RKO (cell line): ENCODE data around the gene ABCA1.
"Not testable (repeated sequence)": the region's sequence is repeated elsewhere in the genome, so short reads cannot be mapped to it uniquely, and the experiment has no call there.

ENCODE experiments used
- DNase-seq: peaks from one replicate; pipeline ENCODE4 v3.0.0-alpha.2; 2016; ENCODE audit warnings: low spot score

ABCA1 gene, protein sequence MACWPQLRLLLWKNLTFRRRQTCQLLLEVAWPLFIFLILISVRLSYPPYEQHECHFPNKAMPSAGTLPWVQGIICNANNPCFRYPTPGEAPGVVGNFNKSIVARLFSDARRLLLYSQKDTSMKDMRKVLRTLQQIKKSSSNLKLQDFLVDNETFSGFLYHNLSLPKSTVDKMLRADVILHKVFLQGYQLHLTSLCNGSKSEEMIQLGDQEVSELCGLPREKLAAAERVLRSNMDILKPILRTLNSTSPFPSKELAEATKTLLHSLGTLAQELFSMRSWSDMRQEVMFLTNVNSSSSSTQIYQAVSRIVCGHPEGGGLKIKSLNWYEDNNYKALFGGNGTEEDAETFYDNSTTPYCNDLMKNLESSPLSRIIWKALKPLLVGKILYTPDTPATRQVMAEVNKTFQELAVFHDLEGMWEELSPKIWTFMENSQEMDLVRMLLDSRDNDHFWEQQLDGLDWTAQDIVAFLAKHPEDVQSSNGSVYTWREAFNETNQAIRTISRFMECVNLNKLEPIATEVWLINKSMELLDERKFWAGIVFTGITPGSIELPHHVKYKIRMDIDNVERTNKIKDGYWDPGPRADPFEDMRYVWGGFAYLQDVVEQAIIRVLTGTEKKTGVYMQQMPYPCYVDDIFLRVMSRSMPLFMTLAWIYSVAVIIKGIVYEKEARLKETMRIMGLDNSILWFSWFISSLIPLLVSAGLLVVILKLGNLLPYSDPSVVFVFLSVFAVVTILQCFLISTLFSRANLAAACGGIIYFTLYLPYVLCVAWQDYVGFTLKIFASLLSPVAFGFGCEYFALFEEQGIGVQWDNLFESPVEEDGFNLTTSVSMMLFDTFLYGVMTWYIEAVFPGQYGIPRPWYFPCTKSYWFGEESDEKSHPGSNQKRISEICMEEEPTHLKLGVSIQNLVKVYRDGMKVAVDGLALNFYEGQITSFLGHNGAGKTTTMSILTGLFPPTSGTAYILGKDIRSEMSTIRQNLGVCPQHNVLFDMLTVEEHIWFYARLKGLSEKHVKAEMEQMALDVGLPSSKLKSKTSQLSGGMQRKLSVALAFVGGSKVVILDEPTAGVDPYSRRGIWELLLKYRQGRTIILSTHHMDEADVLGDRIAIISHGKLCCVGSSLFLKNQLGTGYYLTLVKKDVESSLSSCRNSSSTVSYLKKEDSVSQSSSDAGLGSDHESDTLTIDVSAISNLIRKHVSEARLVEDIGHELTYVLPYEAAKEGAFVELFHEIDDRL (N-terminal part only)

DNA sequence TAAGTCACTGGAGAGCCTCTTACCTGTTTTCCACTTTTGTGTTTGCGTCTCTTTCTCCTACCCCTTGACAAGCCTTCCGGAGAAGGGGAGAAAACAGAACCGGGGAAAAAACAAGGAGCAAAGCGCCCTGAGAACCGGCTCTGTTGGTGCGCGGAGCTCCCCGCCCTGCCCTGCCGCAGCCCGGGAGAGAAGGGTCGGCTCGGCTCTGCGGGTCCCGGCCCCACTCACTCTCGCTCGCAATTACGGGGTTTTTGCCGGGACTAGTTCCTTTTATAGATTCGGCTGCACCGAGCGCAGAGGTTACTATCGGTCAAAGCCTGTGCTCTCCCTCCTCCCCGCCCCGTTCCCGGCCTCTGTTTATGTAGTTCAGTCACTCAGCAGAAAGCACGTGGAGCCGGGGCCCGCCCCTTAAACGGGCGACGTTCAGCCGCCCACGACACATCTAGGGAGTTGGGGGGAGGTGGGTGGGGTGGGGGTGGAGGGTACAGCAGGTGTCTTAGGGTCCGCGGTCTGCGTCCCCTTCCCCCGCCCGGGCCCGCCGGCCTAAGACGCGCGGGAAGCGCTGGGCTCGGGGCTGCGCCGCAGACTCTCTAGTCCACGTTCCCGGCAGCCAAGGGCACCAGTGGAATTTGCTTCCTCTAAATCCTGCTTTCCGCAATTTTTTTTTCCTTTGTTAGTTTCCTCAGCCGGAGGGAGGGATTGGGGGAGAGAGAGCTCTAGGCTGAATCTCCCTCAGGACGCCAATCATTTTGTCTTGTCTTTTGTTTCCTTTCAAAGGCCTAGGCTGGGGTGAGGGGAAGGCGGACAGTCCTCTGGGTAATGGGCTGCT is at the start of gene ABCA1:
Gene ABCA1 (minus strand): TSS at position 244 of the 829 bp plus-strand sequence. CDS start 24,476 bp downstream, outside the sequence.
- DNase-seq: no peak

DNA sequence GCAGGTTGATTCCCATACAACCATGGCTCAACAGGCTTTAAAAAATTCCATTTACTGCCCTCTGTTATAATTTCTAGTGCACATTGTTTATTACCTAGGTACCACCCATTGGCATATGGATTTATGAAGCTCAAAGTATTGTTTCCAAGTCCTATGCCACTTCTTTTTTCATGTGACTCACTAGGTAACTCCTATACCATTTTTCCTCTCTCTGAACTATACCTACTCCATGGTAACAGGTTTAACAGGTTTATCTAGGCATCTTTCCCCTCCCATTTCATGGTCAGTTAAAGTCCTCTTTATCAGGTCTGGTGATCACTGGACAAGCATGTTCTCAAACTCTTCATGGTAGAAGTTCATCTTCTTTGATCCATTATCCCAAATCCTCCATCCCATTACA is 49.6 kb upstream of the ABCA1 start:
- DNase-seq: no peak

DNA sequence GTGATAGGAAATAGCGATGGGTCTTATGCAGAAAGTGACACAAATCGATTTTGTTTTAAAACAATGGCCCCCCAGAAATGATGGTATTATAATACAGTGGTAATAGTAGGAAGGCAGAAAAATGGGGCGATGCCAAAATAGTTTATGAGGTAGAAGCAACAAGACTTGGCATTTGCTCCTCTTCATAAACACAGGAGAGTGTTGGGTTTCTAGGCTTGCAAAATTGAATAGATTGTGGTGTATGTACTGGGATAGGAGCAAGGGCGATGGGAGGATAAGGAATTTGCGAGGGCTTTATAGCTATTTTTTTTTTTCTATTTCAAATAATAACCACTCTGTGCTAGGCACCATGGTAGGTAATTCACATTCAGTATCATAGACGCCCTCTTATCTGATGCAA is 49.2 kb upstream of the ABCA1 start:
- DNase-seq: no peak

DNA sequence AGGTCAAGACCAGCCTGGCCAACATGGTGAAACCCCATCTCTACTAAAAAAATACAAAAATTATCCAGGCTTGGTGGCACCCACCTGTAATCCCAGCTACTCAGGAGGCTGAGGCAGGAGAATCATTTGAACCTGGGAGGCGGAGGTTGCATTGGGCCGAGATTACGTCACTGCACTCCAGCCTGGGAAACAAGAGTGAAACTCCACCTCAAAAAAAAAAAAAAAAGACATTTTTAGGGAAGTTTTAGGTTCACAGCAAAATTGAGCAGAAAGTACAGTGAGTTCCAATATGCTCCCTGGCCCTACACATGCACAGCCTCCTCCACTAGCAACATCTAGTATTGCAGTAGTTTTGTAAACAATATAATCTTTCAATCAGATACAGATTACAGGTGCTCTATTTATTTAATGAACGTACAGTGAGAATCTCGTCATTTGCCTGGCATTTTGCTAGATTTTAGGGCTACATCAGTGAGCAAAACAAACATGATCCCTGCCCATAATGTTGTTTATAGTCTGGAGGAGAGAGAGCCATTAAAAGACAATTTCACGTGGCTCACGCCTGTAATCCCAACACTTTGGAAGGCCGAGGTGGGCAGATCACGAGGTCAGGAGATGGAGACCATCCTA is 48.1 kb upstream of the ABCA1 start:
- not testable (repeated sequence) for DNase-seq

DNA sequence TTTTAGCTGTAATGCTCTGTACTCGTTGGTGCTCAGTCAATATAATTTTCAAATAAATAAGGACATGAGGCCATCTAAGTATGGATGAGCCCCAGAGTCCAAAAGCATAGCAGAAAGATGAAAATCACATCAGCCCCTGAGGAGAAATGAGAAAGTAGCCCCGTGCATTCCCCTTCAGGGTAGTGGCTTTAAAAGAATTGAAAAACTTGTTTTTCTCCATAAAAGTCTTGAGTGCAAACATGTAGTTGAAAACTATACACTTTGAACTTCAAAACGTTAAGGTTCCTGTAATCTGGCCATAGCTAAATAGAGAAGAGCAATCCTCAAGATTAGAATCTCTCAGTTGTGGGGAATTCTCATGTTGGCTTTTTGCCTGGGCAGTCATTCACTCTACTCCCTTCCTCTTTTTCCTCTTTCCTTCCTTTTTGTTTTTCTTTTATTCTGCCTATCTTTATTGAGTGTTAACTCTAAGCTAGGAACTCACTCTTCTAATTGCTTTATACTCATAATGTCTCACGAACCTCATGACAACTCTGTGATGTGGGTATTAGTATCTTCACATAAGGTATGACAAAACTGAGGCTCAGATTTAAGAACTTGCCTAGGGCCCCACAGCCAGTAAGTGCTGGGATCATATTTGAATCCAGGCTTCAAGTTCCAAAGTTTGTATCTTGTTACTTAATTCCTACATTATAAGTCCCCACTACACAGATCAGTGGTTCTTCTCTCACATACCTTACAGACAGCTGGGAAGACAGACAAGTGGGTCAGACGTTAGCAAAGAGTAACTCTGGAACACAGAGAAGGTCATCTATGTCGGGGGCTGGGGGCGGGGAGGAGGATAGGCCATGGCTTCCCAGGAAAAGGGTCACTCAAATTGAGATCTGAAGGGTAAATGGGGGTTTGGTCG is 46.4 kb upstream of the ABCA1 start:
- DNase-seq: no peak

DNA sequence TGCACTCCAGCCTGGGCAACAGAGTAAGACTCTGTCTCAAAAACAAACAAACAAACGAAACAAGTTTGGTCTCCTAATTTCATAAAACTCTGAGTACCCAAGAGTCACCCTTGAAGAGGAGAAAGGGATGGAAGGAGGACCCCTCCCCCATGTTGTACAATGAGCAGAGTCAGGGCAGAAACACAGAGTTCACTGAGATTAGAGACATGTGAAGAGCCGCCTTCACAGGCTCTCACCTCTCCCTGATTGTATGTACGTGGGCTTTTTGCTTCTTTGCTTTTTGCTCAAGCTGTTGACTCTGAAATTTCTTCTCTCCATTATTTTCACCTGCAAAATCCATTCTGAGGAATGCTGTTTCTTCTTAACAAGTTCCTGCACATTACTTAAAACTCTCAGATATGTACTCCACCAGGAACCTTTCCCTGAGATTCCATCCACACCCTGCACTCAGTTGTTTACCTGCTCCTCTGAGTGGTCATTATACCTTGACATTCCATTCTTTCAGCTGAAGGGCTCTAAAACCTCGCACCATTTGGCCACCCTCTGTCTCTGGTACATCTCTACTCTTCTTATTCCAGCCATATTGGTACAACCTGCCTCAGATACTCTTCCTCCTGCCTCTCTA is 44.4 kb upstream of the ABCA1 start:
- no peak for DNase-seq

DNA sequence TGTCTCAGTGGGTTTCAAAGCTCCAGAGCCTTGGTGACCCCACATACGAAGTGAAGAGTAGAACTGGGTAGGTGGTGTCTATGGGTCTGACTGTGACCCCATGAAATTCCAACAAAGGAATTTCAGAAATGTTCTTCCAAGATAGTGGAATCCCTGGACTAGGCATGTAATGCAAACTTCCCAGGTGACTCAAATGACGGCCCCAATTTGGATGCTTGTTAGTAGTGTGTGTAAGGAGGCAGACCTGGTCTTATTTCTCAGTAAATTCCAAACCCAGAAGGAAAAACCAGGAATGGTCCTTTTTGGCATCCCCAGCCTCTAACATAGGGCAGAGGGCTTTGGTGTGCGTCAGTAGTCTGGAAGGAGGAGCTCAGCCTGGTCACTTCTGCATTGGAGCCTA is 43.6 kb upstream of the ABCA1 start:
- DNase-seq: no peak

DNA sequence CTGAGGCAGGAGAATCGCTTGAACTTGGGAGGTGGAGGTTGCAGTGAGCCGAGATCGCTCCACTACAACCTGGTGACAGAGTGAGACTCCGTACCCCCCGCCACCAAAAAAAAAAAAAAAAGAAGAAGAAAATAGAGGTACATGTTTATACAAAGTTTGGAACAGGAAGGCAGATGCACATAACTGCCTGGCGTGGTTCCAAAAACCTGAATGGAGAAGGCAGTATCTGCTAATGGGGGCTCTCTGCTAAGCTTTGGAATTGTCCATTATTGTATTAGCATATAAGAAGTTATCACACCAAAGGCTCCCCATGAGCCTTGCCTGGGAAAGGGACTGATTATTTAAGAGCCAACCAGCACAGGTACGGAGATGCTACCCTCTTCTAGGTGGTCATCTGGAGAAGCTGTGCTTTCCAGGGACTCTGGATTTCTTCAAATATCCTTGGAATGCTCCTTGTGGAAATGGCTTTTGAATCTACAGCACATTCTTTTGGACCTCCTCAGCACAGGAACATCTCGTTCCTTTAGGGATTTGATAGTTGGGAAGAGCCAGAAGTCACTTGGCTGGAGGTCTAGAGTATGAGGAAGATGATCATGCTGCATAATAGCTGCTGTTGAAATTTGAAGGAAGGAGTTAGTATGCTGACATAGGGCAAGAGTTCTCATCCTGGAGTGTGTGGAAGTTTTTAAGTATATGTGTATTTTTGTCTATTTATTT is 42.5 kb upstream of the ABCA1 start:
- no peak for DNase-seq

DNA sequence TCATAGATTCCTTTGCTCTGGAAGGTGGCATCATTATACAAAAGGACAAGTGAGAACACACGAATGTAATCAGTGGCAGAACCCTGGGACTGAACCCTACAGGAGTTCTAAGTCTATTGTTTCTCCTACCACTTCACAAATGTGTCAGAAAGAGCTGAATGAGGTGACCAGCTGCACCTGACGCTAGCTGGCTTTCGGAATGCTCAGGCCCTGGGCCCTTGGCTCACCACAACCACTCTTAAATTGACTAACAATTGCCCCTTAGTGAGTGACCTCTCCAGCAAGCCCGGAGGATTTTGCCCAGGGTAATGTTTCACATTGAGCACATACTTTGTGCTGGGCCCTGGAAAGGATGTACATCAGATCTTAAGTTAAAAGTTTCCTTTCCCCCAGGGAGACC is 41.2 kb upstream of the ABCA1 start:
- DNase-seq: no peak

DNA sequence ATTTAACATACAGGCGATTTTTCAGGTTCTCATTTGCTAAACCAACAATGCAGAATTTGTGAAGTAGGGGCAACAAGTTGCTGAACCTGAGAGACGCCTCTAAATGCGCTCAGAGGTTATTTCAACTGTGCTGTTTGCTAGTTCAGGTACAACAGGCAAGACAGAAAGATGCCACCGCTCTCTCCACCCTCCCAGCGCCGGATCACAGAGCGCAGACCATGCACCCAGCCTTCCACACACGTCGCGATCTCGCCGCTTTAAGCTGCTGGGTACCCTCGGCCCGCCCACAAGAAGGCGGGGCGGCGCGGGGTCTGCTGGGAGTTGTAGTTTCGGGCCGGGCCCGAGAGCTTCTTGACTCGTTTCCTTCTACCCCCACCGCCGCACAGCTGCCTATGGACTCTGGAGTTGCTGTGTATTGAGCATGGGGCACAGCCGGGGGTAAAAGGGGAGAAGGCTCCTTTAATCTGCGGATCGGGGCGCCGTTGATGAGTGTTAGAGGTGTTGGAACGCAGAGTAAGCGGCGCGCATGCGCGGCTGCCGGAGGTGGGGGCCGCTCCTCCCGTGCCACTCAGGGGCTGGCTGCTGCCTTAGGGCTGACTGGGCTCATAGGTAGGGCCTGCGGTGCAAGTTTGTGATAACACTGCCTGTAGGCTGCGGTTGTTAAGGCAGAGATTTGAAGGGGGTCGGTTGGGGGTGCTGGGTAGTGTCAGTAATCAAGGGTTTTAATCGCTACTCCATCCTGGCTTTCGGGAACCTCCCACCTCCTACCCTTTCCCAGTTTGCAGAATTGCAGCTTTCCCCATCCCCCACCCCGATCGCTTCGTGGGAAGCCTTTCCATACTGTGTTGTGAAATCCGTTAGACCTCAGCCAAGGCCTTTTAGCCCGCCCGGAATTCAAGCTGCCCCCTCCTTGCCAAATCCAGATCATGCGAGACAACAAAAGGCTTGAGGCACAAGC is 40.3 kb upstream of the ABCA1 start:
- peak; percentile 92 for DNase-seq

DNA sequence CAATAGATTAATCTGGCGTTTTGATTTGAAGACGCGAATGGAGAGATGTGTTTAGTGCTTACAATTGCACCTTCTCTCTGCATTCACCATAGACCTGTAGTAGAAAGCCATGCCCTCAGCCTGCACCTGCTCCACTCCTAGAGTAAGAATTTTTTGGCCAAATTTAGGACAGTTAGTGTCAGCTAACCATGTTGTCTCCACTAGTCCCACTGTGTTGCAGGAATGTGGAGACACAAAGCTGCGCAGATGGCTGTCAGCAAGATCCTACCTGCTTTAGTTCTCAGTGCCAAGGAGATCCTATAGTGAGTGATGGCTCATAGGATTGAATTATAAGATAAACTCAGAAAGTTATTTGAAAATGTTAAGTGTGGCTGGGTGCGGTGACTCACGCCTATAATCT is 35.1 kb upstream of the ABCA1 start:
- DNase-seq: no peak

DNA sequence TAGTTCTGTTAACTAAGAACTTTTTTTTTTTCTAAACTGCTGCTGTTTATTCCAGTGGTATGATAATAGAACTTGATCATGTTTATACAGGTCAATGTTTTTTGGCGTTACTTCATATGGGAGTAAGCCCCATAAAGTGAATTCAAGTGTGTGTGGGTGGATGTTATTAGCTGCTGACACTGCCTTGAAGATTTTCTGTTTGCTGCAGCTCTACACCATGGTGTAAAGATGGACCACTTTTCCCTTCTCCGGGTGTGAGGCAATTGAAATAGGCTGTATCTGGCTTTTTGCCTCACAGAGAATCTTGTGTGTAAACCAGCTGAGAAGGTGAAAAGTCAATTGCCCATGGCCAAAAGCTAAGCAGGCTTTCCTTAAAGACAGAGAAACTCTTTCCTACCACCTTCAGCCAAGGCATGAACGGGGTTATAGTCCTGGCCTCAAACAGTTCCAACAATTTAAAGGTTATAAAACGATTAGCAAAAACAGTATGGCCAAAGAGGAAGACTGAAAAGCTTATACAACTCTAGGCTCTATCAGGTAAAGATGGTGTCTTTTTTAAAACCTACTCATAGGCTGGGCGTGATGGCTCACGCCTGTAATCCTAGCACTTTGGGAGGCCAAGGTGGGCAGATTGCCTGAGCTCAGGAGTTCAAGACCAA is 33.9 kb upstream of the ABCA1 start:
- no peak for DNase-seq

DNA sequence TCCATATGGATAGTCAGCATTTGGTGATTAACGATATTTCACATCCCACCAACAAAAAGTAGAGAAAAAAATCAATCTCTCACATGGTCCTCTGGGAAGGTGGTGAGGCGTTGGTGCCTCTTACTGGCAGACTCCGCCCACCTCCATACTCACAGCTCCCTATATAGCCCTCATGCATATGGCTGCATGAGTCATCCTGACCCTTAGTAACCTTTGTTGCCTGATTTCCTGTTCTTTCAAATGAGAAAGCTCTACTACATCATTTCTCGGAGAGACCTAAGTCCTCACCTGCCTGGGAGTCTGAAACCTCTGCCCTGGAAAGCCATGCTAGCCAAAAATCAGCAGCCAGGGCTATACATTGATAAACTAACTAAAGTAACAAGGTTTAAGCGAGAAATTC is 33.3 kb upstream of the ABCA1 start:
- DNase-seq: peak; percentile 94

DNA sequence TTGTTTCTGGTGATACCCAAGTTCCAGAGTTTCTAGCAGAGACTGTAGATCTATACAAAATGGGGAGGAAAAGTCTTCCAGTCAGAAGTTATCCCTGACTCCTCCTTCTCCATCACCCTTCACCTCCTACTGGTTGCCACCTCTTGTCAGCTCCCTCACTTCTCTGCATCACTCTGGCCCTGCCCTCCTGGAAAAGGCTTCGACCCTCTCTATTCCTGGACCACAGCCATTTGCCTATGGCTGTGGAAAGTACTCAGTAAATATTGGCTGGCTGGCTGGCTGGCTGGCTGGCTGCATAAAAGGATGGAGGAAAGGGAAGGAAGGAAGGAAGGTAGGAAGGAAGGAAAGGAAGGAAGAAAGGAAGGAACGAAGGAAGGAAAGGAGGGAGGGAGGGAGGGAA is 32.7 kb upstream of the ABCA1 start:
- DNase-seq: no peak

DNA sequence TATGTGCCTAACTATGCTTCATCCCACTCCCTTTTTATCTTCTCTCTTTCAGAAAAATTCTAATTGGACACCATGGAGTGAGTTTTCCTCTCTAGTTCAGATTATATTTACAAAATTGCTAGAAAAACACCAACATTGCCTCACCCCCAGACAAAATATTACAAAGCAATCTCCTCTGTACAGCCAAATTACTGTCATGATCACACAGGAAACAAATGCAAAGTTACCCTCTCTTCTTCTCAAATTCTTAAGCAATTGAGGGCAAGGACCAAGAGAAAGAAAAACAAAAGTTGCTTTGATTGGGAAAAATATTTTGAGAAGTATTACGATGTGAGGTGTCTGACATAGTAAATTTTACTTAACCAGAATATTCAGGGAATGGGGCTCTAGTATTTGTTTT is 30.8 kb upstream of the ABCA1 start:
- no peak for DNase-seq

DNA sequence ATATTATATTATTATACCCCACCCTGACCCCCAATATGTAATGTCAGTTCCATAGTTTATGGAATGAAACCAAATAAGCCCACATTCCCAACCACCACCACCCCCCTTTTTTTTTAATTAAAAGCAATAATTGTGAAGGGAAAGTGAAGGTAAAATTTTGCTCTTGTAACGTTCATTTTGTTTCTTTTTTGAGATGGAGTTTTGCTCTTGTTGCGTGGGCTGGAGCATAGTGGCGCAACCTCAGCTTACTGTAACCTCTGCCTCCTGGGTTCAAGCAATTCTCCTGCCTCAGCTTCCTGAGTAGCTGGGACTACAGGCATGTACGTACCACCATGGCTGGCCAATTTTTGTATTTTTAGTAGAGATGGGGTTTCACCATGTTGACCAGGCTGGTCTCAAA is 30.1 kb upstream of the ABCA1 start:
- DNase-seq: not testable (repeated sequence)

DNA sequence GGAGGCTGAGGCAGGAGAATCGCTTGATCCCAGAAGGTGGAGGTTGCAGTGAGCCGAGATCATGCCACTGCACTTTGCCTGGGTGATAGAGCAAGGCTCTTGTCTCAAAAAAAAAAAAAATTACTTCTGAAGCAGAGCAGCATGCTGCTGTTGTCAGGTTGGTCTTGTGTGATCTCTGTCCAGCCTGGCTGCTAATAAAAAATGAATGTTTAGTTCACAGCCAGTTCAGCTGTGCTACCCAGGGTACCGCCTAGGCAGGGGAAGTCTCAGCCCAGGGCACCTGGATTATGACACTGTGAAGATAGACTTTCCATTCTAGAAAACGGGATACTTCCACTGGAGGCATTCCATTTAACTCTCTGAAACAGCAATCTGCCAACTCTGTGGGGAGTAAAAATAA is 23.5 kb upstream of the ABCA1 start:
- DNase-seq: no peak
